Measurements from ENCODE around the gene PLCXD1.

The PLCXD1 gene

GRCh38 chrX:351736-352135, 70.6 kb downstream of the PLCXD1 start:
- Histone ChIP-seq H3K4me1 (ENCODE audit: control insufficient read depth, insufficient read depth, low read length) (no peaks in the 10 kb centered on the region), H3K9ac (ENCODE audit: low read length) (no peak overlapping the region), H3K4me3 (ENCODE audit: low read length) (no peak overlapping the region), H3K27me3 (replicated peaks; ENCODE audit: control insufficient read depth, insufficient read depth, low read length) (no peaks in the 10 kb centered on the region), H3K36me3 (ENCODE audit: control insufficient read depth, insufficient read depth, low read length, severe bottlenecking) (no peaks in the 10 kb centered on the region), H3K9me3 (ENCODE audit: control insufficient read depth, low read length) (no peaks in the 10 kb centered on the region)
- DNase-seq (ENCODE audit: low read depth): no peak

- Histone ChIP-seq H3K4me1 (ENCODE audit: control insufficient read depth, insufficient read depth, low read length) (no peaks in the 10 kb centered on the region), H3K9ac (ENCODE audit: low read length) (no peak overlapping the region), H3K36me3 (ENCODE audit: control insufficient read depth, insufficient read depth, low read length, severe bottlenecking) (no peaks in the 10 kb centered on the region), H3K27me3 (replicated peaks; ENCODE audit: control insufficient read depth, insufficient read depth, low read length) (no peaks in the 10 kb centered on the region), H3K4me3 (ENCODE audit: low read length) (no peak overlapping the region), H3K9me3 (ENCODE audit: control insufficient read depth, low read length) (no peaks in the 10 kb centered on the region)
- DNase-seq (ENCODE audit: low read depth): no peak
Observed at GRCh38 chrX:352181-352580, 71.0 kb downstream of the PLCXD1 start.

GRCh38 chrX:352582-353314, 71.6 kb downstream of the PLCXD1 start:
- H3K36me3 ChIP-seq (ENCODE audit: control insufficient read depth, insufficient read depth, low read length, severe bottlenecking): no peaks in the 10 kb centered on the region
- no peak overlapping the region for H3K4me3 ChIP-seq (ENCODE audit: low read length)
- H3K4me1 ChIP-seq (ENCODE audit: control insufficient read depth, insufficient read depth, low read length): no peaks in the 10 kb centered on the region
- H3K27me3 ChIP-seq (replicated peaks; ENCODE audit: control insufficient read depth, insufficient read depth, low read length): no peaks in the 10 kb centered on the region
- DNase-seq (ENCODE audit: low read depth): no peak
- no peaks in the 10 kb centered on the region for H3K9me3 ChIP-seq (ENCODE audit: control insufficient read depth, low read length)
- H3K9ac ChIP-seq (ENCODE audit: low read length): no peak overlapping the region
